Left renal pelvis (tissue), 4 donors: ENCODE data around the gene NXN. TPM values are rescaled to one million over a fixed set of nuclear protein-coding genes. Genes with fewer than 3 reads are reported as not detected.
"Not testable (repeated sequence)": the region's sequence is repeated elsewhere in the genome, so short reads cannot be mapped to it uniquely, and the experiment has no call there.

ENCODE experiments used
- DNase-seq, 4 donors: peaks; one replicate each; pipeline ENCODE4 v3.0.0-alpha.2; 2013; ENCODE audit warnings: low read depth in 4 of 4, low spot score in 3 of 4
- polyA plus RNA-seq, 4 donors: library from polyadenylated mRNA; unstranded; fragments of 120-200 nt; gene quantifications; one replicate each; pipeline ENCODE4 v1.2.1, GENCODE V29; 2013; ENCODE audit not compliant: insufficient read length in 4 of 4

The NXN gene
- polyA plus RNA-seq, 4 donors, result 18.1 to 38.8 (median 35.3) TPM

GRCh38 chr17:957856-958421 is 21.6 kb downstream of the NXN start:
- DNase-seq, result no peak

DNA sequence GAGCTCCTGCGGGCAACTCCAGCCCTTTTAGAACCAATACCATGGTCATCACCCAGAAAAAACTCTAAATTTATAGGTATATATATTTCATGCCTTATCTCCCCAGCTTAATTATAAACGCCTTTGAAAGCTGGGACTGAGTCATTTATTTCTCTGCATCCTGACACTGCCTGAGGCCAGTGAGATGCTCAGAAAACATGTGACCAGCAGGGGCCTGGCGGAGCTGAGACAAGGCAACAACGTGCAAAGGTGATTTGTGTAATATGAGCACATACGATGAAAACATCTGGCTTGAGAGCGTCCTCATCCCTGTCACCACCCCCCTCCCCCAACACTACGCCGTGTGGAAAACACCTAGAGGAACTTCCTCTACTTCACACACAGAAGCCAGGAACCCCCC is 22.7 kb downstream of the NXN start:
- no peak for DNase-seq

GRCh38 chr17:954431-955164 is 25.0 kb downstream of the NXN start:
- DNase-seq, result no peak

DNA sequence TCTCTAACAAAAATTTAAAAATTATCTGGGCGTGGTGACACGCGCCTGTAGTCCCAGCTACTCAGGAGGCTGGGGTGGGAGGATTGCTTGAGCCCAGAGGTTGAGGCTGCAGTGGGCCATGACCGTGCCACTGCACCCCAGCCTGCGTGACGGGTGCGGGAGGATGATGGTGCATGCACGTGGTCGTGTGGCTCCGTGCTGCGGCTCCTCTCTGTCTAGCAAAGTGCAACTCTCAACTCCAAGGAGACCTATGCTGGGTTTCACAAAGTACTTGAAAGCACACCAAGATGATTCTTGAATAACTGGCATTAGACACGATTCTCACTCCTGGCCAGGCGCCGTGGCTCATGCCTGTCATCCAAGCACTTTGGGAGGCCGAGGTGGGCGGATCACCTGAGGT is 25.8 kb downstream of the NXN start:
- no peak for DNase-seq

DNA sequence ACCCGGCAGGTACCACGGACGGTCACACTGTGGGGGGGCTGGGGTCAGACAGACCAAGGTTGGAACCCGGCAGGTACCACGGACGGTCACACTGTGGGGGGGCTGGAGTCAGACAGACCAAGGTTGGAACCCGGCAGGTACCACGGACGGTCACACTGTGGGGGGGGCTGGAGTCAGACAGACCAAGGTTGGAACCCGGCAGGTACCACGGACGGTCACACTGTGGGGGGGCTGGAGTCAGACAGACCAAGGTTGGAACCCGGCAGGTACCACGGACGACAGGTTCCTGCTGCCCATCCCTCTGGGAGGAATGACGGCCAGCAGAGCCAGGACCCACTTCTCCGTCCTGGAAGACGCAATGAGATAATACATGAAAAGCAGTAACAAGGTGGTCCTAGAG is 27.0 kb downstream of the NXN start:
- DNase-seq, result not testable (repeated sequence)

DNA sequence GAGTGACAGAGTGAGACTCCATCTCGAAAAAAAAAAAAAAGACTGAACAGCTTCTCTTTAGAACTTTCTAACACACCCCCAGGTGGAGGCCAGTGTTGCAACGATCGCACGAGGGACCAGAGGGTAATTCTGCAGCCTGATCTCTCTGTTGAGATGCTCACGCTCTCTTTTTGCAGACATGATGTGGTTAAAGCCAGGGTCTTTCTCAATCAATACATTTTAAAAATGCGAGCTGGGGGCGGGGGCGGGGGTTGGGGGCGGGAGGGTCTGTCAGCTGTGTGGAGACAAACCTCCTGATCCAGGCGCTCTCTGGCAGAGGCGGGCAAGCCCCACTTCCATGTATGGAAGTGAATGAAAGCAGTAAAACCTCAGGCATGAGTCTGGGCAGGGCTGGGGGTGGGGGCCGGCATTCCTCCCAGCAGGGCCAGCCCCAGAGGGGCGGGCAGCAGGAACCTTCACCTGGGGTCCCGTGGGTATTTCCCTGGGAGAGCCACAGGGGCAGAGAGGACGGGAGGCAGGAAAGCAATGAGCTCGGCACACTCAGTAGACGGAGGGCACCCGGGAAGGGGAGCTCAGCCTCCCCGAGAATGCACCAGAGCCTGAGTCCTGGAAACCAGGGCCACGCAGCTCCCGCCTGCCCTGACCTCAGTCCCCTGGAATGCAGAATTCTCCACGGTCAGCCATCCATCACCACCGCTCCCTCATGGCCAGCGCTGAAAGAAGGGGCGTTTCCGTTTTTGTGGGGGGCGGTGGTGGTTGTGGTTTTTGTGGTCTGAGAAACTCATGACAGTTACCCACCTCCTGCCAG is 28.0 kb downstream of the NXN start:
- no peak for DNase-seq

- no peak for DNase-seq
Measured at GRCh38 chr17:949623-950303, 29.8 kb downstream of the NXN start.

- DNase-seq, result no peak
Measured at GRCh38 chr17:948284-948852, 31.2 kb downstream of the NXN start.

- no peak for DNase-seq
Measured at GRCh38 chr17:946510-947236, 32.9 kb downstream of the NXN start.

GRCh38 chr17:945672-946071 is 33.9 kb downstream of the NXN start:
- no peak for DNase-seq

DNA sequence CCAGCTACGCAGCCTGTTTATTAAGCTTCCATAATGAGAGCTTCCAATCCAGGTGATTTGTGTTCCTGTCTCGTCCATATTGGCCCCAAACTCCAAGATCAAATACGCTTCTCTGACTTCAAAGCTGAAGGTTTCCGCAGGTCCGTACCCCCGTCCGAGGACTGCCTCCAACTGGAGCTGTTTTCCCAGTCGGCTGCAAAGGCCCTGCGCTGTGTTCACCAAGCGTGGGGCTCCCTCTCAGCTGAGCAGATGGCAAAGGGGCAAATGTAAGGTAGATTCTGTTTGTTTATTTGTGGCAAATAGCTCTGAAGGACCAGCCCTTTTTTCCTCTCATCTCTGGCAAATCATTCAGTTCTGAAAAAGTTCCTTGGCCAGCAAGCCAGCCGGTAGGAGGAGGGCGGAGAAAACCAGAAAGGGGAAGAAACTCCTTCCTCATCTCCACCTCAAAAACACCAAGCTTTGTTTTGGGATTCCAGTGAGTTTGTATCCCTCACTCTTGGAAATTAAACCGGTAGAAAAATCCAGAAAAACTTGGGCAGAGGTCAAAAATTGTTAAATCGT is 35.2 kb downstream of the NXN start:
- no peak for DNase-seq

GRCh38 chr17:935485-935884 is 44.1 kb downstream of the NXN start:
- DNase-seq, result no peak

- no peak for DNase-seq
Measured at GRCh38 chr17:933312-934073, 46.1 kb downstream of the NXN start.

GRCh38 chr17:930258-930657 is 49.3 kb downstream of the NXN start:
- no peak for DNase-seq

GRCh38 chr17:929586-929985 is 50.0 kb downstream of the NXN start:
- DNase-seq, result no peak

DNA sequence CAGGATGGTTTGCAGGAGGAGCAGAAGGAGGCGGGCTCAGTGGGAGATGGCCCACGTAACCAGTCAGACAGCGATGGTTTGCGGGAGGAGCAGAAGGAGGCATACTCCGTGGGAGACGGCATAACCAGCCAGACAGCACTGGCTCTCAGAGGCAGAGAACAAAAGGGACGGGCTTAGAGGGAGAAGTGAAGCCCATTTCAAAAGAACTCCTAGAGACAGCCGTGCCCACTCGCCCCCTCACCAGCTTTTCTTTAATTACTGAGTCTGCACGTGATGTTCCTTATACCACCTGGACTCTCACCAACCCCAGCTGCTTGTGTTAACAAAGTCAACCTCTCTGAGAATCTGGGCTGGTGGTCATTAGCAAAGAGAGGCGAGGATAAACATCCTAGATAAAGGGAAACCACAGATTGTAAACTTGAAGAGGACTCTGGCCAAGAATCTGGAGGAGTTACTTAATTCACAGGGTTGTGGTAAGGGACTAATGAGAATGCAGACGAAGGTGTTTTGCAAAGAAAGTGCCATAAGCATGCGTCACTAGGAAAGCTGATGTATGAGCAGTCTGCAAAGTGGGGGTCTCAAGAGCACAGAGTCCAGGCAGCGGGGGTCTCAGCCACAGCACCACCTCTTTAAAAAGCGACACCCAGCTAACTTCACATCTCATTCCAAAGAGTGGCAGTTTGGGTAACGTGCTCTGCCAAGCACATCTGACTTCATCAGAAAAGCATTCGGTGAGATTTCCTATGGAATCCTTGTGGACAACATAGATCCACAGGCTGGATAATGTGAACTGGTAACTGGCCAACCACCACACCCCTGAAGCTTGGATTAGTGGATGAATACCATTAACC is 51.7 kb downstream of the NXN start:
- DNase-seq, result no peak

DNA sequence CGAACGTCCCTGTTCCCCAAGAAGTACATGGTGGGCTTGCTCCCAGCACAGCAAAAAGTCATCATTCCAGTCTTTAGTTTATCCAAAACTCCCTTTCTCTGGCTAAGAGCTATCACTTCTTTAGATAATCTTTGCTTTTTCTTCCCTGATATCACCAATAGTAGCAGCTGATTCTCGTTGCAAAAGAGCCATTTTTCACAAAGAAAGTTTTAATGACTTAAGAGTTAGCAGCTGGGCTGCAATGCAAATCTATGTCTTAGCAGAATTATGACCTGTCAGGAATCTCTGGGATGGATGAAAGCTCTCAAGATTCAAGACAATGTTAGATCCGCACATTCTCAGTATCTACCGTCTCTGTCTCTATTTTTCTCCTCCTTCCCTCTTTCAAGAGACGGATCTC is 53.8 kb downstream of the NXN start:
- no peak for DNase-seq
